Upper lobe of right lung (tissue), 1 donor: ENCODE measurements around the gene ADPRHL1. TPM values are rescaled to one million over a fixed set of nuclear protein-coding genes. Genes with fewer than 3 reads are reported as not detected.

Experiments
- ATAC-seq: fragments of 200-7000 bp; cut with Tn5 transposase; one replicate; pipeline ENCODE4 v1.9.1; 2020; ENCODE audit warnings: mild to moderate bottlenecking, moderate library complexity
- DNase-seq: peaks from one replicate; pipeline ENCODE4 v3.0.0-alpha.2; 2020
- H3K27ac ChIP-seq: fragments of 200-600 bp; one replicate; pipeline ENCODE4 v1.8.0; 2022
- H3K27me3 ChIP-seq: fragments of 200-600 bp; one replicate; pipeline ENCODE4 v1.8.0; 2022; ENCODE audit warnings: mild to moderate bottlenecking
- H3K36me3 ChIP-seq: fragments of 200-600 bp; one replicate; pipeline ENCODE4 v1.8.0; 2022
- H3K4me1 ChIP-seq: fragments of 200-600 bp; one replicate; pipeline ENCODE4 v1.8.0; 2022
- H3K4me3 ChIP-seq: fragments of 200-600 bp; one replicate; pipeline ENCODE4 v1.8.0; 2022; ENCODE audit warnings: mild to moderate bottlenecking
- H3K9me3 ChIP-seq: fragments of 200-600 bp; one replicate; pipeline ENCODE4 v1.8.0; 2022
- intact Hi-C: fragments of 100-400 bp; cut with DNase I; formaldehyde crosslinking; loops from one replicate; pipeline ENCODE4 v1.11.0; 2022
- total RNA-seq: library from RNA; stranded (reverse); fragmentation: NEBNext Ultra II Directional; extraction: Animal tissue kit (Norgen Biotek cat#: 25700); gene quantifications from one replicate; pipeline ENCODE4 v1.2.1, GENCODE V29; 2021
- TF ChIP-seq, protein P1 (sequence below): fragments of 200-600 bp; IDR thresholded peaks from one replicate; pipeline ENCODE4 v1.8.0; 2022; ENCODE audit warnings: antibody characterized with exemption
- donor health status: DM: no; HTN: yes; CAD: no; lungs with severe emphysema.

ADPRHL1 gene
- total RNA-seq, 1 donor from 2014 or later, result 1.9 TPM

DNA sequence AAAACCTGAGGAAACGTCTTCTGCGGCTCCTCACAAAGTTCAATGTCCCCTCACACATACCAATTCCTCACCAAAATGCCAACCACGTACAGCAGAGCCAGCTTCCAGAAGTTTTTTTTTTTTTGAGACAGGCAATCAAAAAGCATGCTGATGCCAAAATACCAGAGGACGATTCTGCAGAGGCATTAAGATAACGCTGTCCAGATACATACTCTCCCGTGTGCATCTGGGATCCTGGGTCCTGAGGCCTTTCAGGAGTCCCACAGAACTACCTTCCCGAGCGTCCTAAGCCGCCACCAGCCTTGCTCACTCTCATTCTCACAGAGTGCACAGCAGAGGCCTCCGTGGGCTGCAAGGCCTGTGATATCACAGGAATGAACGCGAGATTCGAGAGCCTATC lies 32.3 kb upstream of the ADPRHL1 start:
- no peaks in the 10 kb centered on the region for H3K9me3 ChIP-seq
- intact Hi-C loops, result no loop called here
- no peaks in the 10 kb centered on the region for H3K27me3 ChIP-seq
- H3K27ac ChIP-seq, result no peak overlapping the region
- no peaks in the 10 kb centered on the region for H3K36me3 ChIP-seq
- peaks cover 13% of the 10 kb centered on the region for H3K4me1 ChIP-seq
- H3K4me3 ChIP-seq, result no peak overlapping the region
- DNase-seq (no peak), ATAC-seq (no peak)
- TF ChIP-seq, protein P1, sequence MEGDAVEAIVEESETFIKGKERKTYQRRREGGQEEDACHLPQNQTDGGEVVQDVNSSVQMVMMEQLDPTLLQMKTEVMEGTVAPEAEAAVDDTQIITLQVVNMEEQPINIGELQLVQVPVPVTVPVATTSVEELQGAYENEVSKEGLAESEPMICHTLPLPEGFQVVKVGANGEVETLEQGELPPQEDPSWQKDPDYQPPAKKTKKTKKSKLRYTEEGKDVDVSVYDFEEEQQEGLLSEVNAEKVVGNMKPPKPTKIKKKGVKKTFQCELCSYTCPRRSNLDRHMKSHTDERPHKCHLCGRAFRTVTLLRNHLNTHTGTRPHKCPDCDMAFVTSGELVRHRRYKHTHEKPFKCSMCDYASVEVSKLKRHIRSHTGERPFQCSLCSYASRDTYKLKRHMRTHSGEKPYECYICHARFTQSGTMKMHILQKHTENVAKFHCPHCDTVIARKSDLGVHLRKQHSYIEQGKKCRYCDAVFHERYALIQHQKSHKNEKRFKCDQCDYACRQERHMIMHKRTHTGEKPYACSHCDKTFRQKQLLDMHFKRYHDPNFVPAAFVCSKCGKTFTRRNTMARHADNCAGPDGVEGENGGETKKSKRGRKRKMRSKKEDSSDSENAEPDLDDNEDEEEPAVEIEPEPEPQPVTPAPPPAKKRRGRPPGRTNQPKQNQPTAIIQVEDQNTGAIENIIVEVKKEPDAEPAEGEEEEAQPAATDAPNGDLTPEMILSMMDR, result no peak

DNA sequence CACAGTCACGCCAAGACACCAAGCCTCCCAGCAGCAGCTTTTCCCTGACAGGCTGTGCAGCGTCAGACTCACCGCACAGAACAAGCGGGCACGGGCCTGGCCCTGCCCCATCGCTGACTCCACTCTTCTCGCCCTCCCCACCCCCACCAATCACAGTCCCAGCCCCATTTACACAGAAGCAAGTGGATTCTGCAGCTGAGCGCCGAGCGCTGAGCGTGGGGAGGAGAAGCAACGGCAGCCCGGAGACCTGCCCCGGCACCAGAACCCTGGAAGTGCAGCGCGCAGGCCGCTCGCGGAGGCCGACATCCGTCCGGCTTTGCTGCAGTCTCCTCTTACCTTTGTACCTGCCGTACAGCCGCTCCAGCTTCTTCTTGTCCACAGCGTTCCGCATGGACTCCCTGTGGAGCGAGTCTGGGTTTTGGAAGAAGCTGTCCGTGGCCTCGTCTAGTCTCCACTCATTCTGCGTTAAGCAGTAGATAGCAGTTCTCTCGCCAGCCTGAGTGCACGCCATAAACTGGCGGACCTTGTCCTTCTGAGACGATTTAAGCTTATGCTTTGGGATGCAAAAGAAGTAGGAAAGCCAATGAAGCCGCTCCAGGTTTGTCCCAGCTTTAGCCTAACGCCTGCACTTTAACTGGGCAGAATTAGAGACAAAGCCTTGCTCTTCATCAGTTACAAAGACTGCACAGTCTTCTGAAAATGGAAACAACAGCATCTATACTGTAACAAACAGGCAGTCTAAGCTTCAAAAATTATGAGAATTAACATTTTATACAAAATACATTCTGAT lies 30.4 kb upstream of the ADPRHL1 start:
- Histone ChIP-seq H3K9me3 (no peaks in the 10 kb centered on the region), H3K27me3 (no peaks in the 10 kb centered on the region), H3K36me3 (peaks cover 17% of the 10 kb centered on the region), H3K27ac (no peak overlapping the region), H3K4me1 (no peaks in the 10 kb centered on the region), H3K4me3 (no peak overlapping the region)
- no peak for DNase-seq
- ATAC-seq, result no peak
- TF ChIP-seq, protein P1, result no peak
- intact Hi-C loops, result no loop called here

GRCh38 chr13:113483081-113483480 lies 29.8 kb upstream of the ADPRHL1 start:
- intact Hi-C loops, result no loop called here
- H3K4me1 ChIP-seq, result no peaks in the 10 kb centered on the region
- H3K4me3 ChIP-seq, result no peak overlapping the region
- ATAC-seq, result no peak
- no peaks in the 10 kb centered on the region for H3K27me3 ChIP-seq
- peaks cover 23% of the 10 kb centered on the region for H3K36me3 ChIP-seq
- no peaks in the 10 kb centered on the region for H3K9me3 ChIP-seq
- no peak for DNase-seq
- TF ChIP-seq, protein P1, result no peak
- no peak overlapping the region for H3K27ac ChIP-seq

DNA sequence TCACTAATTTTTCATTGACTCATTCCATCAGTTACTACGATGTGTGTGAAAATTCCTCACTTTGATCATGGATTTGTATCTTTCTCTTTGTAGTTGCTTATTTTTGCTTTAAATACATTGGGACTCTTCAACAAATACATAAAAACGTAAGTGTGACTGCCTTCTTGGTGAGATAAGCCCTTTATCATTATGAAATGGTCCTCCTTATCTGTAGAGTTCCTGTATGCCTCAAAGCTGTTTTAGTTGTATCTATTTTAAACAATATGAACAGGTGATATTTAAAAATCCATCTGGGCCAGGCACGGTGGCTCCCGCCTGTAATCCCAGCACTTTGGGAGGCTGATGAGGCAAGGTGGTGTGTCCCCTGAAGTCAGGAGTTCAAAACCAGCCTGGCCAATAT lies 25.9 kb upstream of the ADPRHL1 start:
- Histone ChIP-seq H3K36me3 (peaks cover 28% of the 10 kb centered on the region), H3K27ac (no peak overlapping the region), H3K4me1 (no peaks in the 10 kb centered on the region), H3K9me3 (no peaks in the 10 kb centered on the region), H3K27me3 (no peaks in the 10 kb centered on the region), H3K4me3 (no peak overlapping the region)
- TF ChIP-seq, protein P1, result no peak
- intact Hi-C loops, result no loop called here
- ATAC-seq (no peak), DNase-seq (no peak)

DNA sequence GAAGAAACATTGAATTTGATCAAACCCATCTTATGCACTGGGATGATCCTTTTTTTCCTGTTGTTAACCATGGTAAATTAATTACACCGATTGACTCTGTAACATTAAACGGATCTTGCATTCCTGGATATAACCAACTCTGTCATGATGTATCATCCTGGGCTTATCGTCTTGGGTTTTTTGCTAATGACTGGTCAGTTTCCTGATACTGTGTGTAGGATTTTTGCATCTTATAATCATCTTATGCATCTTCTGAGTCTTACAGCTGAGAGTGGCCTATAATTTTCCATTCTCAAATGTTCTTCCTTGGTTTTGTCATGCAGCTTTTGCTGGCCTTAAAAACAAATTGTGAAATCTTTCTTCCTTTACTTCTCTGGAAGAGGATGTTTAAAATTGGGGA lies 24.4 kb upstream of the ADPRHL1 start:
- peaks cover 28% of the 10 kb centered on the region for H3K36me3 ChIP-seq
- no peak overlapping the region for H3K27ac ChIP-seq
- H3K9me3 ChIP-seq, result no peaks in the 10 kb centered on the region
- TF ChIP-seq, protein P1, result no peak
- H3K27me3 ChIP-seq, result no peaks in the 10 kb centered on the region
- peaks cover 4% of the 10 kb centered on the region for H3K4me1 ChIP-seq
- intact Hi-C loops, result no loop called here
- no peak overlapping the region for H3K4me3 ChIP-seq
- DNase-seq, result no peak
- ATAC-seq, result no peak
